HFF-Myc (cell line): ENCODE measurements around the gene EXO1.

Experiments used
- DNase-seq: peaks from one replicate; pipeline ENCODE4 v3.0.0-alpha.2; 2011; ENCODE audit warnings: low read depth; ENCODE audit errors: extremely low read depth
- H3K4me3 ChIP-seq: replicated peaks from 2 replicates; pipeline ENCODE4 v1.5.1; 2011; ENCODE audit warnings: low read depth, mild to moderate bottlenecking, control low read depth, low read length
- TF ChIP-seq, protein P1 (sequence below): IDR thresholded peaks from 2 replicates; pipeline ENCODE4 v1.5.1; 2012; ENCODE audit warnings: mild to moderate bottlenecking, low read depth, low read length, control low read depth; ENCODE audit errors: missing control alignments

The EXO1 gene

DNA sequence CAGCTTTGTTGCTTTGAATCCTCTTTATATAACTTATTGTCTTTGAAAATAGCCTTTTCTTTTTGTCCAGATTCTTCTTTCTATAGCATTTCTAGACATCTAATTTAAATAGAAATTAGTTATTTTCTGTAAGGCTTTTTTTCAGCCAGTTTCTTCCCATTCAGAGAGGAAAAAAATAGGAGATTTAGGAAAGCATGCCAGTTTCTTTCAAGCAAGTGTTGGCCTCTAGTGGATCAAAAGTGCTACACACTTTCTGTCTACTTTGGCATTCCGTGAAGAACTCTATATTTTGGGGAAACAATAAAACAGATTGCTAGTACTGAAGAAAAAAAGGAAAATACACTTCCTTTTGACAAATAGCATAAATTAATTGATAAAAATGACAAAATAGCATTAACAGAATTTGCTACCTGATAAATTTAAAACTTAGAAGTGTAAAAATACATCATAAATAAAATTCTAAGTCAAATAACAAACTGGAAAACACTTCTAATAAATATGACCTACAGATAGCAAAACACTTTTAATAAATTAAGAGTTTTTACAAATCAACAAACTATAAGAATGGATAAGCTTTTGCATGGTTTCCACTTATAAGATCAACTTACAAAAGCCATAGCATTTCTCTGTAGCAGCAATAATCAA lies 13.1 kb upstream of the EXO1 start:
- H3K4me3 ChIP-seq, result no peak overlapping the region
- no peak for DNase-seq
- TF ChIP-seq, protein P1, sequence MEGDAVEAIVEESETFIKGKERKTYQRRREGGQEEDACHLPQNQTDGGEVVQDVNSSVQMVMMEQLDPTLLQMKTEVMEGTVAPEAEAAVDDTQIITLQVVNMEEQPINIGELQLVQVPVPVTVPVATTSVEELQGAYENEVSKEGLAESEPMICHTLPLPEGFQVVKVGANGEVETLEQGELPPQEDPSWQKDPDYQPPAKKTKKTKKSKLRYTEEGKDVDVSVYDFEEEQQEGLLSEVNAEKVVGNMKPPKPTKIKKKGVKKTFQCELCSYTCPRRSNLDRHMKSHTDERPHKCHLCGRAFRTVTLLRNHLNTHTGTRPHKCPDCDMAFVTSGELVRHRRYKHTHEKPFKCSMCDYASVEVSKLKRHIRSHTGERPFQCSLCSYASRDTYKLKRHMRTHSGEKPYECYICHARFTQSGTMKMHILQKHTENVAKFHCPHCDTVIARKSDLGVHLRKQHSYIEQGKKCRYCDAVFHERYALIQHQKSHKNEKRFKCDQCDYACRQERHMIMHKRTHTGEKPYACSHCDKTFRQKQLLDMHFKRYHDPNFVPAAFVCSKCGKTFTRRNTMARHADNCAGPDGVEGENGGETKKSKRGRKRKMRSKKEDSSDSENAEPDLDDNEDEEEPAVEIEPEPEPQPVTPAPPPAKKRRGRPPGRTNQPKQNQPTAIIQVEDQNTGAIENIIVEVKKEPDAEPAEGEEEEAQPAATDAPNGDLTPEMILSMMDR, result peak; percentile 71

DNA sequence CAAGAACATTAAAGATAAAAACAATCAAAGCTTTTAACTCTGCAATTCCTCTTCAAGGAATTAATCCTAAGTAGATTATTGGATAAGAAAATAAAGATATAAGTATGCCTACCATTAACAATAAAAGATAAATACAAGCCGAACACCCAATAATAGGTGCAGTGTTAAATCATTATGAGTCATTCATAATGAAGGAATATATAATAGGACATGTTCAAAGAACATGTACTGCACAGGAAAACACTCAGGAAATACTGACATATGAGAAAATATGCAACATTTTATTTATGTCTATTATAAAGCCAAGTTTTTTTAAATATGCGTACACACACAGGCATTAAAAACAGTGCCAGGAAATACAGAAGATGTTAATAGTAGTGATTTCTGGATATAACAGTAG lies 11.1 kb upstream of the EXO1 start:
- no peak overlapping the region for H3K4me3 ChIP-seq
- TF ChIP-seq, protein P1, result no peak
- no peak for DNase-seq

DNA sequence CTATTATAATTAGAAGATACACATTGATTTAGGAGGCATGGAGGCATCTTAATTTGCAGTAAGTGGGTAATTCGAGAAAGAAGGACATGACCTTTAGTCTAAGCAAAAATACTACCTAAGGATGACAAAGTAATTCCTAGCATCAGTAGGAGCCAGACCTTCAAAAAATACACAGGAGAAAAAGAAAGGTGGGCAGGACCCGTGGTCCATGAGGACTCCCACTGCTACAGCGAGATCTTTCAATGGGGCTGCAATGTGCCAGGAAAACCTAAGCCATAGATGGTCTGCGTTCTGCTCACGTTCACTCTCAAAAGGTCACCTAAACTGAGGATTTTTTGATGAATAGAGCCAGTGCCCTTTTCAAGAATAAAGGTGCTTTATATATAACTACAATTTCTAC lies 10.6 kb upstream of the EXO1 start:
- TF ChIP-seq, protein P1, result no peak
- DNase-seq, result no peak
- H3K4me3 ChIP-seq, result no peak overlapping the region

DNA sequence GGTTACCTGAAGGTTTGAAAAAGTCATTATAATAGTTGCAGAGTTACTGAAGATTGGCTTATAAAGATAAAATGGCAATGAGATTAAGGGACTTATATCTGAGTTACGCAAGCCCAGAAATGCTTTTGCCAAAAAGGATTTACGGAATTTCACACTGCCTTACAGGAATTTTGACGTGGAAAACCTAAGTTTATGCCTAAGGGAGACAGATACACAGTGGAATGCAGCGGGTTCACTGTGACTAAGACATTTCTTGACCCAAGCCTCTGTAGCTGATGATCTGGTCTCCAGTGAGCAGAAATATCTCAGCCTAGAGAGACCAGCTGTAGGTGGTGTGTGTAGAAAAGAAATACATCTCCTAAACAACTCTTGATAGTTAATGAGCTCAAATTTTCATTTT lies 10.1 kb upstream of the EXO1 start:
- DNase-seq, result no peak
- H3K4me3 ChIP-seq, result no peak overlapping the region
- TF ChIP-seq, protein P1, result no peak

DNA sequence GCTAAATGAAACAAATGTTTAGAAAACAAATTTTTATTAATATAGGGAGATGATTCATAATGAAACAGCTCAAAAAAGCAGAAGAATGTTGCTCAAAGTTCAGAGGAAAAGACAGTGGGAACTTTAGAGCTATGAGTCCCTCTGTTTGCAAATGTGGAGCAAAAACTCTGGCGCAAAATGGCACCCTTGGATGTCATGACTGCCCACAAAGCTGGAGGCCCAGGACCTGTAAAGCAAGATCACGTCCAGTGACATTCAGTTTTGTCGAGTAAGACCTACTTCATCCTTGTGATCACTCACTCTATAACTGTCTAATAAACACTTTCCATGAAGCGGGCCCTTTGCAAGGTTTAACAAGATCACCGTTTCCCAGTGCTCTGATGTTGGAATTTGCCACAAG lies 9.1 kb upstream of the EXO1 start:
- TF ChIP-seq, protein P1, result no peak
- DNase-seq, result no peak
- H3K4me3 ChIP-seq, result no peak overlapping the region

DNA sequence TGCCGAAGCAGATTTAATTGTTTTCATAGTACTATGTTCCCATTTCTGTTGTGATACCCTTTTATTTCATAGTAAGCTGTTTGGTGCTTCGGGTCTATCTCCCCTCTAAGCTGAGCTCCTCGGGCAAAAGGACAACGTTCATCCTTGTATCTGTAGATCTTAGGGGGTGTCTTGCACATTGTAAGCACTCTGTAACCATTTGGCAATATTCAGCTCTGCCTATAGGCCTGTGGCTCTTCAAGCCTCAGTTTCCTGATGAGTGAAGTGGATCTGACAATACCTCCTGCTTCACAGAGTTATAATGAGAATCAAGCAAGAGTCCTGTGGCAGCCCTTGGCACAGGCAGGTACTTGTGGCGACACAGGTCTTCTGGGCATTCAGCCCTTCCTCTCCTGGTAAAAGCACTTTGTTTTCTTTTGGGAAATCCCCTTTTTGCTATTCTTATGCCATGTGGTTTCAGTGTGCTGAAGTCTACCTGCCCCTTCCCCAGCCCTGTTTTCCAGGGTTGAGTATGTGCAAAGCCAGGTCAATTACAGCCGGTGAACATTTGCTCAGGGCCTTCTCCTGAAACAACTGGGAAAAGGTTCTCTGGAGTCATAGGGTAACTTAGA lies 8.5 kb upstream of the EXO1 start:
- TF ChIP-seq, protein P1, result no peak
- no peak overlapping the region for H3K4me3 ChIP-seq
- DNase-seq, result no peak
